Spleen (tissue), 7 donors: ENCODE data around the gene PALM.

Experiments used
- POLR2A ChIP-seq, 3 donors: fragments of 450-650 bp; IDR thresholded peaks; one replicate each; pipeline ENCODE4 v1.5.1; 2017; ENCODE audit warnings: antibody characterized with exemption in 3 of 3, mild to moderate bottlenecking in 1 of 3
- POLR2AphosphoS5 ChIP-seq, 3 donors: sonication (generic); formaldehyde crosslinking; IDR thresholded peaks; one replicate each; pipeline ENCODE4 v1.5.1; 2017; ENCODE audit warnings: antibody characterized with exemption in 3 of 3
- TF ChIP-seq, protein P1 (sequence below), 11 experiments: fragments of 200-600 bp in 7 of 11; fragments of 450-650 bp in 4 of 11; sonication (generic) in 4 of 11; IDR thresholded peaks in 8 of 11; conservative IDR thresholded peaks in 3 of 11; 1 replicate in 7 of 11; 2 replicates in 4 of 11; pipeline versions ENCODE4 v1.4.0 to v1.8.0; 2016 to 2021; ENCODE audit warnings: antibody characterized with exemption in 11 of 11, inconsistent platforms in 4 of 11, mild to moderate bottlenecking in 1 of 11
- donor health status: DM: no; HTN: no; CAD: no; lungs with moderate emphysema.
- donor health status: DM: no; HTN: no; CAD: no.
- donor health status: DM: no; HTN: no; CAD: no.

DNA sequence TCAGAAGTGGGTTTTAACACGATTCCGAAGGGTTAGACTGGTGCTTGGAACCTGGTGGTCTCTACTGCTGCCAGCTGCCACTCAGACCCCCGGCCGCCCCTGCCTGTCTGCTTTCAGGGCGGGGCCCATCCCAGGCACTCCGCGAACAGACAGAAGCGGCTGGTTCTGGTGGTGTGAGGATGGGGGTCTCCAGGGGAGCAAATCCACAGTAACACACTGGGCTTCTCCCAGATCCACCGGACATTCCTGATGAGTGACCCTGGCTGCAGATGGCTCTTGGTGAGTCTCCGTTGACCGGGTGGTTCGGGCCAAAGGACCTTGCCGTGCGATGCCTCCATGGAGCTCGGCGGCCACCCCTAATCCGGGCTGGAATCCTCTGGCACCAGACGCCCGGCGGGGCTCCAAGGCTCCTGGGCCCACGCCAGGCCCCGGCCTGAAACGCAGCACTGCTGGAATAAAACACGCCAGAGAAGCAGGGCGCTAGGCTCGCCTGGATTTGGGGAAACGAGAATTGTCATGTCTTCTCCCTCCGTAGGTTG, 86.4 kb downstream of the PALM start:
- TF ChIP-seq, protein P1, sequence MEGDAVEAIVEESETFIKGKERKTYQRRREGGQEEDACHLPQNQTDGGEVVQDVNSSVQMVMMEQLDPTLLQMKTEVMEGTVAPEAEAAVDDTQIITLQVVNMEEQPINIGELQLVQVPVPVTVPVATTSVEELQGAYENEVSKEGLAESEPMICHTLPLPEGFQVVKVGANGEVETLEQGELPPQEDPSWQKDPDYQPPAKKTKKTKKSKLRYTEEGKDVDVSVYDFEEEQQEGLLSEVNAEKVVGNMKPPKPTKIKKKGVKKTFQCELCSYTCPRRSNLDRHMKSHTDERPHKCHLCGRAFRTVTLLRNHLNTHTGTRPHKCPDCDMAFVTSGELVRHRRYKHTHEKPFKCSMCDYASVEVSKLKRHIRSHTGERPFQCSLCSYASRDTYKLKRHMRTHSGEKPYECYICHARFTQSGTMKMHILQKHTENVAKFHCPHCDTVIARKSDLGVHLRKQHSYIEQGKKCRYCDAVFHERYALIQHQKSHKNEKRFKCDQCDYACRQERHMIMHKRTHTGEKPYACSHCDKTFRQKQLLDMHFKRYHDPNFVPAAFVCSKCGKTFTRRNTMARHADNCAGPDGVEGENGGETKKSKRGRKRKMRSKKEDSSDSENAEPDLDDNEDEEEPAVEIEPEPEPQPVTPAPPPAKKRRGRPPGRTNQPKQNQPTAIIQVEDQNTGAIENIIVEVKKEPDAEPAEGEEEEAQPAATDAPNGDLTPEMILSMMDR (IDR thresholded peaks at IDR 0.05 in 8 of 11, conservative IDR thresholded peaks at IDR 0.05 in 3 of 11): no peak
- TF ChIP-seq POLR2AphosphoS5 (IDR thresholded peaks at IDR 0.05) (peak in 1 of 3 donors; percentile 25), POLR2A (IDR thresholded peaks at IDR 0.05) (no peak)
